ENCODE data around the gene MCC.

GRCh38 chr5:113343343-113343742 lies 144.9 kb downstream of the MCC start:
- TF ChIP-seq POLR2AphosphoS5 (IDR thresholded peaks at IDR 0.05): no peak
- no peak for TF ChIP-seq CTCF (IDR thresholded peaks at IDR 0.05)
- TF ChIP-seq POLR2A (IDR thresholded peaks at IDR 0.05): no peak

All from breast epithelium (tissue), 3 donors.